ENCODE data around the gene PRKCQ.
A peak's percentile ranks its signal among the peaks of the same experiment; 100 is the strongest.
"Not testable (repeated sequence)": the region's sequence is repeated elsewhere in the genome, so short reads cannot be mapped to it uniquely, and the experiment has no call there.

The PRKCQ gene

GRCh38 chr10:6581778-6582228, 1.7 kb upstream of the PRKCQ start:
- DNase-seq (ENCODE audit: low read depth): no peak
- TF ChIP-seq, protein P1, sequence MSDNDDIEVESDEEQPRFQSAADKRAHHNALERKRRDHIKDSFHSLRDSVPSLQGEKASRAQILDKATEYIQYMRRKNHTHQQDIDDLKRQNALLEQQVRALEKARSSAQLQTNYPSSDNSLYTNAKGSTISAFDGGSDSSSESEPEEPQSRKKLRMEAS (IDR thresholded peaks at IDR 0.05; ENCODE audit: low read depth, low read length): no peak
- no peak for TF ChIP-seq MYC (IDR thresholded peaks at IDR 0.05; ENCODE audit: low read depth, low read length)
- TF ChIP-seq, protein P2, sequence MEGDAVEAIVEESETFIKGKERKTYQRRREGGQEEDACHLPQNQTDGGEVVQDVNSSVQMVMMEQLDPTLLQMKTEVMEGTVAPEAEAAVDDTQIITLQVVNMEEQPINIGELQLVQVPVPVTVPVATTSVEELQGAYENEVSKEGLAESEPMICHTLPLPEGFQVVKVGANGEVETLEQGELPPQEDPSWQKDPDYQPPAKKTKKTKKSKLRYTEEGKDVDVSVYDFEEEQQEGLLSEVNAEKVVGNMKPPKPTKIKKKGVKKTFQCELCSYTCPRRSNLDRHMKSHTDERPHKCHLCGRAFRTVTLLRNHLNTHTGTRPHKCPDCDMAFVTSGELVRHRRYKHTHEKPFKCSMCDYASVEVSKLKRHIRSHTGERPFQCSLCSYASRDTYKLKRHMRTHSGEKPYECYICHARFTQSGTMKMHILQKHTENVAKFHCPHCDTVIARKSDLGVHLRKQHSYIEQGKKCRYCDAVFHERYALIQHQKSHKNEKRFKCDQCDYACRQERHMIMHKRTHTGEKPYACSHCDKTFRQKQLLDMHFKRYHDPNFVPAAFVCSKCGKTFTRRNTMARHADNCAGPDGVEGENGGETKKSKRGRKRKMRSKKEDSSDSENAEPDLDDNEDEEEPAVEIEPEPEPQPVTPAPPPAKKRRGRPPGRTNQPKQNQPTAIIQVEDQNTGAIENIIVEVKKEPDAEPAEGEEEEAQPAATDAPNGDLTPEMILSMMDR (IDR thresholded peaks at IDR 0.05; ENCODE audit: low read depth, low read length): no peak
- TF ChIP-seq POLR2A (IDR thresholded peaks at IDR 0.05; ENCODE audit: extremely low read depth, insufficient read length): no peak
- peak overlapping the region; percentile 91 for H3K4me3 ChIP-seq (ENCODE audit: low read depth, low read length)

GRCh38 chr10:6581223-6581622, 1.1 kb upstream of the PRKCQ start:
- not testable (repeated sequence) for DNase-seq (ENCODE audit: low read depth)
- peak overlapping the region; percentile 91 for H3K4me3 ChIP-seq (ENCODE audit: low read depth, low read length)

DNA sequence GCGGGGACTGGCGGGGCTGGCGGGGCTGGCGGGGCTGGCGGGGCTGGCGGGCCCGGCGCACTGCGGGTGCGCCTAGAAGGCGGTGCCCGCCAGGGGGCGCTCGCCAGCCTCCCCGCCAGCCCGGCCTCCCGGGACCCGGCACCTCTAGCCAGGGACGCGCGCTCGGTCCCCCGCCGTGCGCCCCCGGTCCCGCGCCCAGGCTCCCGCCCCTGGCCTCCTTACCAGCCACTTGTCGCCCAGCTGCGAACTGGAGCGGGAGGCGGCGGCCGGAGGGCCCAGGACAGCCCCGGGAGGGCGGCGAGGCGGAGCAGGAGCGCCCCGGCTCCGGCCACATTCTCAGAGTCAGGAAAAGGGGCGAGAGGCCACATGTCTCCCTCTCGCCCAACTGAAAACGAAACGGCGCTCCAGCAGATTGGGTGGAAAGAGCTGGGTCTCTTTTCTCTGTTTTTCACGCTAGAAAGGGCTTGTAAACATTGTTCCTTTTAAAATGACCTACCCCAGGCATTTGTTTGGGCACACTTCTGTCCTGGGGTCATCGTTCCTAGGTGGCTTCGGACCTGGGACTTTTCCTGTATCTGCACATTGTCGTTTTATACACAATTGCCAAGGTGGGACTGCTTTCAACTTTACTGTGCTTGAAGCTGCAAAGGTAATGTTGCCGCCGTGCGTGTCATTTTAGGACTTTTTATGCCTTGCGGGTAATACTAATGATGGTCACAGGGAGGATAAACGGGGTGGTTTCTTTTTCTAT, 378 bp upstream of the PRKCQ start:
- TF ChIP-seq MYC (IDR thresholded peaks at IDR 0.05; ENCODE audit: low read depth, low read length): peak; percentile 36
- TF ChIP-seq, protein P1 (IDR thresholded peaks at IDR 0.05; ENCODE audit: low read depth, low read length): peak; percentile 40; the same call in 1 of the 2 replicates
- TF ChIP-seq, protein P2 (IDR thresholded peaks at IDR 0.05; ENCODE audit: low read depth, low read length): no peak
- TF ChIP-seq POLR2A (IDR thresholded peaks at IDR 0.05; ENCODE audit: extremely low read depth, insufficient read length): peak; percentile 64
- H3K4me3 ChIP-seq (ENCODE audit: low read depth, low read length): peak overlapping the region; percentile 91
- peak; percentile 84 for DNase-seq (ENCODE audit: low read depth)

DNA sequence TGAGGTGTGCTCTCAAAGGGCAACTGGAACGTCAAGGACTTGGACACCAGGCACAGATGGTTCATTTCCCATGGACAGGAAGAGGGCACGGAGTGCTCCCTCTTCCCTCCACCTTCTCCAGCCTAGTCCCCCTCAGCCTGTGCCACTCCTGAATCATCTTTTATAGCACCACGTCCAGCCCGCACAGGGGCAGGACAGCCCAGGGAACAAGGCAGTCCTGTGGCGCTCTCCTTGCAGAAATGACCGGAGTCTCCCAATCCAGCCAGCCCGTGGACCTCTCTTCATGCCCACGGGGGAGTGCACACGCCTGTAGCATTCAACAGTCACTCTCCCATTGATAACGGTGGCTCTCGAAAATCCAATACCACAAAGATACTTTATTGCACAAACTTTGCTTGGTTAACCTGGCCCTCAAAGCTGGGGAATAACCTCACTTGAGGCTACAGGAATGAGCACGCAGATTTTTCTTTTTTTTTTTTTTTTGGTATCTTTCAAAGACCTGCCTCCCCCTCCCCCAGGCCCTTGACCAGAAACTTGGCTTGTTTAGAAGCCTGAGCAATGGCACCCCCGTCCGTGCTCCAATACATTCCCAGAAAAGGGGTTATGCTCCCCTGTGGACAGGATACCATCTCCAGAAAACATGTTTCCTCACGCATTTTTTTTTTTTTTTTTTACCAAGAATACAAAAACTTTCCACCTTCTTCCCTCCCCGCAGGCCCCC, 733 bp downstream of the PRKCQ start:
- peak overlapping the region; percentile 61 for H3K4me3 ChIP-seq (ENCODE audit: low read depth, low read length)
- no peak for TF ChIP-seq MYC (IDR thresholded peaks at IDR 0.05; ENCODE audit: low read depth, low read length)
- TF ChIP-seq, protein P2 (IDR thresholded peaks at IDR 0.05; ENCODE audit: low read depth, low read length): no peak
- TF ChIP-seq, protein P1 (IDR thresholded peaks at IDR 0.05; ENCODE audit: low read depth, low read length): no peak
- TF ChIP-seq POLR2A (IDR thresholded peaks at IDR 0.05; ENCODE audit: extremely low read depth, insufficient read length): no peak
- no peak for DNase-seq (ENCODE audit: low read depth)

DNA sequence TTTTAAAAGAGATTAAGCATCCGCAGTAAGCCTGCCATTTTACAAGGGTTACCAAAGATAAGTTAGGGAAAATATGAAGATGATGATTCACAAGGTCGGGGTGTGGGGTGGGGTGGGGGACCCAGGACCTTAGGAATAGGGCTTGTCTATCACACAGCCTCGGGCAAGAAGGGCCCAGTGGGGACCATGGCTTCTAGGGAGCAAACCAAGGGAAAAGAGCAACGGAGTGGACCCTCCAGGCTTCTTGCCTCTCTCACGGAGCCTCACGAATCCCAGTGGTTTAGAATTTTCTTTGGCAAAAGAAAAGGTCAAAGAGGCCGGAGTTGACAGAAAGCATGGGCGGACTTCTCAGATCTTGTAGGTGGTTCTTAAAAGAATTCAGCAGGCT, 1.3 kb downstream of the PRKCQ start:
- DNase-seq (ENCODE audit: low read depth): no peak
- no peak overlapping the region for H3K4me3 ChIP-seq (ENCODE audit: low read depth, low read length)
- TF ChIP-seq, protein P2 (IDR thresholded peaks at IDR 0.05; ENCODE audit: low read depth, low read length): no peak
- TF ChIP-seq, protein P1 (IDR thresholded peaks at IDR 0.05; ENCODE audit: low read depth, low read length): no peak
- TF ChIP-seq MYC (IDR thresholded peaks at IDR 0.05; ENCODE audit: low read depth, low read length) (no peak), POLR2A (IDR thresholded peaks at IDR 0.05; ENCODE audit: extremely low read depth, insufficient read length) (no peak)

DNA sequence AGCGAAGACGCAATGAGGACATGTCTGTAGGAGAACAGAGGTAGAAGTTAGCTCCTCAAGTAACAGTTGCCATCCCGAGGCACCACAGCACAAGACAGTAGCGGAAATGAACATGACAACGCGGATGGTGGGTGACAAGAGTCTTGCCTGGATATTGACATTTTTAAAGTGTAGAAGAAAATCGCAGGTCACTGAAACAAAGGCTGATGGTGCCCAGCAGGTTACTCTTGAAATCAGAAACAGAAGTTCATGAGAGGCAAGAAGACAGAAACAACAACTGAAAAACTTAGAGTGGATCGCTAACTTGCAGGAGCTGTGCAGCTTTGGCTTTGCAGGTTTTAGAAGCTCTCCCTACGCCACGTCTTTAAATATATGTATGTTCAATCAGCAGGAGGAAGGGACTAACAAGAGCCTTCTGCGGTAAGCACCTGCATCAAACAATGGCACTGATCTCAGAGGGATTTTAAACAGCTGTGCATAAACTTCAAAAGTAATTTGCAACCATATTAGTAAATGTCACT, 1.8 kb downstream of the PRKCQ start:
- DNase-seq (ENCODE audit: low read depth): no peak
- H3K4me3 ChIP-seq (ENCODE audit: low read depth, low read length): no peak overlapping the region
- TF ChIP-seq POLR2A (IDR thresholded peaks at IDR 0.05; ENCODE audit: extremely low read depth, insufficient read length) (no peak), MYC (IDR thresholded peaks at IDR 0.05; ENCODE audit: low read depth, low read length) (no peak)
- TF ChIP-seq, protein P2 (IDR thresholded peaks at IDR 0.05; ENCODE audit: low read depth, low read length): no peak
- TF ChIP-seq, protein P1 (IDR thresholded peaks at IDR 0.05; ENCODE audit: low read depth, low read length): no peak
